ENCODE results near the gene KIF20B.
A peak's percentile ranks its signal among the peaks of the same experiment; 100 is the strongest.
"Not testable (repeated sequence)": the region's sequence is repeated elsewhere in the genome, so short reads cannot be mapped to it uniquely, and the experiment has no call there.

Gene KIF20B

GRCh38 chr10:89776665-89777064, 75.3 kb downstream of the KIF20B start:
- no peak for DNase-seq (ENCODE audit: low read depth)

DNA sequence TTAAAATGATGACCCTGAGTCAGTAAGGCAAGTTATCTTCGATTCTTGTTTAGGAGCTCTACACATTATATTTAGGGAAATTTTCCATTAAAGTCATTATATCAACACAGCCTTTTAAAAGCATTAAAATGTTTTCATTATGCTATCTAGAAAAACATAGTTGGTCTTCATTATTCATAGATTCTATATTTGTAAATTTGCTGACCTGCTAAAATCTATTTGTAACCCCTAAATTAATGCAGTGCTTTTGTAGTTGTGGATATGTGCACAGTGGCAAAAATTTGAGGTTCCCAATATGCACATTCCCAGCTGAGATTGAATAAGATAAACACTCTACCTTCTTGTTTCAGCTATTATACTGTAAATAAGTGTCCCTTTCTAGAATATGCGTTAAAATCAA, 81.1 kb downstream of the KIF20B start:
- no peak for DNase-seq (ENCODE audit: low read depth)

DNA sequence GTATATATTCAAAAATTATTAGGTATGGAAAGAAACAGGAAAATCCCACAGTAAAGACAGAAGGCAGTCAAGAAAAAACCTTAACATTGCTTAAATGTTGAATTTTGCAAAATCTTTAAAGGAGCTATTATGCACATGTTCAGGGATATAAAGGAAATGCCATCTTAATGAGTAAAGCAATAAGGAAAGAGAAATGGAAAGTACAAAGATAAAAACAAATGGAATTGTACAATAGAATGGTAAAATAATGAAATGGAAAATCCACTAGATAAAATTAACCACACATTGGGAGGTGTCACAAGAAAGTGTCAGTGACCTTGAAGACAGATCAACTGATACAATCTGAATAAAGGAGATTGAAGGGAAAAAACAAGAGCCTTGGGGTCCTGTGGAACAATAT, 82.0 kb downstream of the KIF20B start:
- DNase-seq (ENCODE audit: low read depth), result no peak

DNA sequence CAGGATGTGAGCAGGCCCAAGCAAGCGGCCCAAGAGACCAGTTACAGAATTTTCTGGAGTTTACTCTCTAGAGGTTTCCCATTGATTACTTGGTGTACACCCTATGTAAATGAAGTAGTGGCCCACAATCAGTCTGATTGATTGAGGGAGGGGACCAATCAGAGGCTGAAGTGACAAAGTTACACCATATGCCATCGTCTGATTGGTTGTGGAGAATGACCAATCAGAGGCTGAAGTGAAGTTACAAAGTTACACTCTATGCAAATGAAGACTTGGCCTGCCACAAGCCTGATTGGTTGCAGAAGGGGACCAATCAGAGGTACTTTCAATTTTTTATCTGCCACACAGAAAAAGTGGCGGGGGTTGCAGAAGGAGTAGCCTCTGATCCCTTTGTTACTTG, 83.7 kb downstream of the KIF20B start:
- no peak for DNase-seq (ENCODE audit: low read depth)

GRCh38 chr10:89789188-89789877, 87.9 kb downstream of the KIF20B start:
- no peak for DNase-seq (ENCODE audit: low read depth)

- no peak for DNase-seq (ENCODE audit: low read depth)
Observed at GRCh38 chr10:89792187-89792586, 90.8 kb downstream of the KIF20B start.

DNA sequence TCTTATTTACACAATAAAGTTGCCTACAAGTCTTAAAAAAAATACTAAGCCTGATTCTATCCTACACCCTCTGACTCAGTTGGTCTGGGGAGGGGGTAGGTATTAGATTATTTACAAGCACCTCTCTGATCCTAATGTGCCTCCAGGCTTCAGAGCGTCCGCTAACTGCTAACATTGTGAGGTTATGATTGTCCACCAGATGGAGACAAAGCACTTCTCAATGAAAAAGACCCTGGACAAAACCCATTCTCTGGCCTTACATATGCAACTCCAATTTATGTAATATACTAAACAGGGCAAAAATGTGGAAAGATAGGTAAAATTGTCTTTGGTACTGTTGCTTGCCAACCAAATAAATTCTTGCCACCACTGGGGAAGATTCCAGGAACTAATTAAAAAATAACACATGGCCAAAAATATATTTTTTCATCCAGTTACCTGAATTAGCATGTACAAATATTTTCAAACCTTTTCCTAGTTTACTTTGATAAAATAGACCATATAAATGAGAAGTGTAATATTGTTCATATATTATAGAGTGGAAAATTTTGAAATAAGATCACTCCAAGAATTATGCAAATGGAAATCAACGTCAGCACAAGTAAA, 92.4 kb downstream of the KIF20B start:
- no peak for DNase-seq (ENCODE audit: low read depth)

DNA sequence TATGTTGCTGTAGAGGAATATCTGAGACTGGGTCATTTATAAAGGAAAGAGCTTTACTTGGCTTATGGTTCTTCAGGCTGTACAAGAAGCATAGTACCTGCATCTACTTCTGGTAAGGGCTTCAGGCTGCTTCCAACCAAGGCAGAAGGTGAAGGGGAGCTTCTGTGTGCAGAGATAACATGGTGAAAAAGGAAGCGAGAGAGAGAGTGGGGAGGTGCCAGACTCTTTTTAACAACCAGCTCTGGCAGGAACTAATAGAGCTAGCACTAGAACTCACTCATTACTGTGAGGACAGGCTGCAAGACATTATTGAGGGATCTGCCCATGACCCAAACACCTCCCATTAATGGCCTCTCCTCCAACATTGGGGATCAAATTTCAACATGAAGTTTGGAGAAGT, 94.5 kb downstream of the KIF20B start:
- DNase-seq (ENCODE audit: low read depth), result no peak

DNA sequence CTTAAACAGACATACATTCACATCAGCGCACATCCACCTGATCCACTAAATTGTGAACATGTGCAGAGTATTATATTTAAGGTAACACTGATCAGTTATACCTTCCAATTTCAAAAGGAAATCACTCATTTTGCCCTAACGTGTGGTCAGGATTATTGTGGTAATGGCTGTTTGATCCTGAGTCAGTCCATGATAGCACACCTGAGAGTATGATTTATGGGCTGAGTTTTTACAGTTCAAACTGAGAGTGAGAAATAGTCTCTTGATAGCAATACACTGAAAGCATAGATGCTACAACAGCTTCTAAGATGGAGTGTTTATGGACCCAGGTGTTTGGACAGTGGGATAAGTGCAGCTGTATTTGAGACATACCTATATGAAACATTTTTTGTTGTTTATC, 96.7 kb downstream of the KIF20B start:
- DNase-seq (ENCODE audit: low read depth), result no peak

GRCh38 chr10:89799573-89799972, 98.2 kb downstream of the KIF20B start:
- no peak for DNase-seq (ENCODE audit: low read depth)

DNA sequence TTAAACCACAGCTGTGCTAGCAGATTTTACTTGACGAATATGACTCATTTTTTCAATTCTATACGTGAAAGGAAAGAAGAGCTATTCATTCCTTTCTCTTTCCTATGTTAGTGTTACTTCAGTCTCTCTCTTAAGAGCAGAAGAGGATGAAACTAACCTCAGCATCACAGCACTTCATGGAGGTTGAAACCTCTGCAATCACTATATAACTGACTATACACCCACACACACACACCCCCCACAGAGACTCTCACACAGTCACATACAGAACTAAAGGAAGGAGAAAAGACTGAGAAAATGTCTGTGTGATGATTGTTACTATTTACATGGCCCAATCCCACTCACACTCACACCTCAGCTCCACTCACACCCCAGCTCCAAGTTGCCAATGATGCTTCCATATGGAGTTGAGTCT, 104.2 kb downstream of the KIF20B start:
- DNase-seq (ENCODE audit: low read depth), result peak; percentile 23

DNA sequence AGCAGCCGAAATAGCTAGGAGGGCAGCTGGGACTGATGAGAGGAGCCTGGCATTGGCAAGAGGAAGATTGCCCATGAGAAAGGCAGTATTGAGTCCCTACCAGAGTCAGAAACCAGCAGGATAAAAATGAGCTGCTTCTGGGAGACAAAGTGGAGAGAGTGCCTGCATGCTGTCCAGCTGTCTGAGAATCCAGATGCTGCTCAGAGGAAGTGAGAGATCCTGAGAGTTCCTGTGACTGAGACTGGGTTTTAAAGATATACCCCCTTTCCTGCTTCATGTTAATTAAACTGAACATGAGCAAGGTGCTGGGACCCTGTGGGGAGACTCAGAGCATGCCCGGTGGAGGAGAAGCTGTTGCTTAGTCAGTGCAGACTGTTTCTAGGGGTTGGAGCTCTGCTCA, 107.5 kb downstream of the KIF20B start:
- no peak for DNase-seq (ENCODE audit: low read depth)

GRCh38 chr10:89809766-89810165, 108.4 kb downstream of the KIF20B start:
- no peak for DNase-seq (ENCODE audit: low read depth)

DNA sequence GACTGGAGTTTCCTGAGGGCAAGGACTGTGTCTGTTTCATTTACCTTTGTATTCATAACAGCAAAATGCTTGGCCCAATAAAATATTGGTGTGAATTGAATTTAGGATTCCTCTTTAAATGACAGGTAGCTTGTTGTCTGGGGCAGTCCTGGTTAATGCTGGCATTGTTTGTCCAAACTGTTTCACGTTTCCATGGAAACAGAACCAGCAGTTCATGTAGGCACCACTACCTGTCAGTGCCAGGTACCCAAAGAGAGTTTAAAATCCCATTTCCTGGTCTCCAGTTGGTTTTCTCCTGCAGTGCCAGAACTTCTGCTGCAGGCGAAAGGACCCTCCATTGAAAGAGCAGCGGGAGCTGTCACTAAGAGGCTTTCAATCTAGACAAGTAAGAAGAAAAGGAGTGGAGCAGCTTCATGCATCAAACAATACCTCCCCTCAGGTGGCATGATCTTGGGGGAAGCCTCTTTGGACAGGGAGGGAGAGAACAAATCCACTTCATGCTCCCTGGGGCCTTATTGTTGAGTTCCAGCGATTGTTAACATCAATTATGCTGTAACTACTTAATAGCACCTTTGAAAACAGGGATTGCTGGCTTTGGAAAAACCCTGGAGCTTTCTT, 109.6 kb downstream of the KIF20B start:
- DNase-seq (ENCODE audit: low read depth), result no peak

DNA sequence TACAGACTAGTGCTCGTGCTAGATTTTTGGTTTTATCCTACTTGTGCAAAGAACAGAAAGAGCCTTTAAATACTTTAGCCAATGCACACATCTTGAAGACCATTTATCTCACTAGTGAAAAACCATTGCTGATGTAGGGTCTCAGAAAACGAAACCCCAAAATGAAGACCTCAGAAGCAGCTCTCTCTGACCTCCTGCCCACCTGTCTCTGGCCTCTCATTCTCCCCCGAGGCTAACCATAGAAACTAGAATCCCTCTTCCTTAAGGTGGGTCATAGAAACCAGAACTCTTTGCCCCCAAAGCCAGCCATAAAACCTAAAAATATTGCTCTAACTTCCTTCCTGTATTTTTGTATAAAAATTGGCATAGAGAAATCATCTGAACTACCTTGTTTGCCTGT, 112.2 kb downstream of the KIF20B start:
- no peak for DNase-seq (ENCODE audit: low read depth)

- DNase-seq (ENCODE audit: low read depth), result no peak
Observed at GRCh38 chr10:89814278-89814677, 112.9 kb downstream of the KIF20B start.

- DNase-seq (ENCODE audit: low read depth), result no peak
Observed at GRCh38 chr10:89815049-89815853, 113.9 kb downstream of the KIF20B start.

GRCh38 chr10:89819008-89819407, 117.6 kb downstream of the KIF20B start:
- DNase-seq (ENCODE audit: low read depth), result not testable (repeated sequence)
